WI38 (cell line): ENCODE data around the gene TMEM86B.

Experiments
- H3K4me3 ChIP-seq: 2 replicates; pipeline ENCODE4 v1.5.1; 2011; ENCODE audit warnings: low read depth, mild to moderate bottlenecking, control low read depth, low read length
- CTCF ChIP-seq: IDR thresholded peaks from 2 replicates; pipeline ENCODE4 v1.5.1; 2012; ENCODE audit warnings: low read depth, mild to moderate bottlenecking, control low read depth, low read length

TMEM86B gene

DNA sequence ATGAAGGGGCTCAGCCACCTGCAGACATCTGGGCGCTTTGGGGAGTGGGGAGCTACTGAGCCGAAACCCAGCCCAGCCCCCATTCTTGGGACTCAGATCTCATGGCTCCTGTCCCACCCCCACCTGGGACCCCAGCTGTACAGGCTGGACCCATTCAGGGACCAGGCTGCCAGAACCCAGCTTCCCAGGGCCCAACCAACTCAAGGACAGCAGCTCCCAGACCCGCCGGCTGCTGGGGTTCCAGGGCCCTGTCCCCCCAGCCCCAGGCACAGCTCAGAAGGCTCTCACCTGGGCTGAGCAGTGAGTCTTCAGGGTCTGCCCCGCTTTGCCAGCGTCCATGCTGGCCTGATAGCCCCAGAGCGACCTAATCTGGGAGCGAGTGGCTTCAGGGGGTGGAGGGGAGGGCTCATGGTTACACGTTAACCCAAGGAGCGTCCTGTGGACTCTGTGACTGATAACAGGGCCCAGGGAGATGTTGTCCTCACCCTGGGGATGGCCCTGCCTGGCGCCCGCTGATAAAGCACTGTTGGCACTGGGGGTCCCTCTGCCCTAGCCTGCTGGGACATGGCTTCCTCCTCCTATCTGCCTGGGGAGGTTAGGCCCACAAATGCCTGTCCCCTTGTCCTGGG, at the start of gene TMEM86B:
TSS of gene TMEM86B (minus strand) at position 361 of the 629 bp plus-strand sequence. CDS start at position 339, 22 bp downstream.
- TF ChIP-seq CTCF: no peak
- H3K4me3 ChIP-seq: no peak within 1 kb of the TSS

GRCh38 chr19:55277494-55277893, 48.9 kb upstream of the TMEM86B start:
- no peak overlapping the region for H3K4me3 ChIP-seq
- TF ChIP-seq CTCF: no peak

DNA sequence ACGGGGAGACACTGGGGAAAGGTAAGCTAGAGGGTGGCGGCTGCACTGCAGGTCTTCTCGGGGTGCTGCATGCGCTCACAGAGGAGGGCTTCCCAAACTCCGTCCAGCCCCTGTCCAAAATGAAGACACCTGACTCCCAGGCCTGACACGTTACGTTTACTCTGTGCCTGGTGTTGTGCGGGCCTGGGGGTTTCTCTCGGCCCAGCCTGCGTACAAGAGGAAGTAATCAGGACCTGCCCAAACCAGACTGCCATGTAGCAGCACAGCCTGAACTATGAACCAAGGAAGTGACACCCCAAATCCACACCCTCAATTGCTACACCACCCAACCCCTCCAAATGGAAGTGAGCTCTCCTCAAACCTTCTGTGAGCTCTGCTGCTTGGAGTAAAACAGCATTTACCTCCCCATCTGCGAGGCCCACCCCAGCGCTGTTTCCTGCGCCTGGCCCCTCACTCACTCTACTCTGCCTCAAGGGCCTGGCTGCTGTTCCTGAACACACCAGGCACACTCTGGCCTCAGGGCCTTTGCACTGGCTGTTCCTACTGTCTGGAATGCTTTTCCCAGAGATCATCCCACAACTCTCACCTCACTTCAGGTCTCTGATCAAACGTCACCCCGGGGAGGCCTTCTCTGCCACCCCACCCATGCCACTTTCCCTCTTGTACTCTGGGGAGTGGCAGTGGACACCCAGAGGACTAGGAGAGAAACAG, 48.3 kb upstream of the TMEM86B start:
- TF ChIP-seq CTCF: no peak
- no peak overlapping the region for H3K4me3 ChIP-seq

- no peak for TF ChIP-seq CTCF
- no peak overlapping the region for H3K4me3 ChIP-seq
Observed at GRCh38 chr19:55275851-55276719, 47.5 kb upstream of the TMEM86B start.

GRCh38 chr19:55273978-55274707, 45.6 kb upstream of the TMEM86B start:
- H3K4me3 ChIP-seq: no peak overlapping the region
- no peak for TF ChIP-seq CTCF

DNA sequence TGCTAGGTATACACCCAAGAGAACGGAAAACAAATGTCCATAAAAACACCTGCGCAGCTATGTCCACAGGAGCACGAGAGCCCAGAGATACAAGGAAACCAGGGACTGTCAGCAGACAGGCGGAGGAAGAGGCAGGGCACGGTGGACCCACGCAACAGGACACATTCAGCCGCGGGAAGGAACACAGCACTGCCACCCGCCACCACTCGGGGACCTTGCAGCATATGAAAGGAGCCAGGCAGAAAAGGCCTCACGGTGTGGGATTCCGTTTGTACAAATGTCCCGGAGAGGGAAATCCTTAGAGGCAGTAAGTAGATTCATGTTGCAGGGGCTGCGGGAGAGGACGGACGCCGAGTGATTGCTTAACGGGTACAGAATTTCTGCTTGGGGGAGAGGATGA, 43.6 kb upstream of the TMEM86B start:
- no peak for TF ChIP-seq CTCF
- H3K4me3 ChIP-seq: no peak overlapping the region
